Lower lobe of right lung (tissue), 2 donors: ENCODE data around the gene AJM1. TPM values are rescaled to one million over a fixed set of nuclear protein-coding genes. Genes with fewer than 3 reads are reported as not detected.
A peak's percentile ranks its signal among the peaks of the same experiment; 100 is the strongest.

ENCODE experiments used
- ATAC-seq, 2 donors: fragments of 200-7000 bp; cut with Tn5 transposase; one replicate each; pipeline ENCODE4 v1.9.1; 2020 to 2022; ENCODE audit warnings: mild to moderate bottlenecking in 2 of 2, moderate library complexity in 2 of 2
- DNase-seq: peaks from one replicate; pipeline ENCODE4 v3.0.0-alpha.2; 2020
- H3K27ac ChIP-seq: fragments of 200-600 bp; one replicate; pipeline ENCODE4 v1.8.0; 2022
- H3K27me3 ChIP-seq: fragments of 200-600 bp; one replicate; pipeline ENCODE4 v1.8.0; 2022; ENCODE audit warnings: low read depth
- H3K36me3 ChIP-seq: fragments of 200-600 bp; one replicate; pipeline ENCODE4 v1.8.0; 2022; ENCODE audit warnings: mild to moderate bottlenecking
- H3K4me1 ChIP-seq: fragments of 200-600 bp; one replicate; pipeline ENCODE4 v1.8.0; 2022
- H3K4me3 ChIP-seq: fragments of 200-600 bp; one replicate; pipeline ENCODE4 v1.8.0; 2022; ENCODE audit warnings: mild to moderate bottlenecking
- H3K9me3 ChIP-seq: fragments of 200-600 bp; one replicate; pipeline ENCODE4 v1.8.0; 2022
- CTCF ChIP-seq: fragments of 200-600 bp; IDR thresholded peaks from one replicate; pipeline ENCODE4 v1.8.0; 2022; ENCODE audit warnings: antibody characterized with exemption, mild to moderate bottlenecking
- intact Hi-C: fragments of 100-400 bp; cut with DNase I; formaldehyde crosslinking; loops from one replicate; pipeline ENCODE4 v1.11.0; 2022
- total RNA-seq: library from RNA; stranded (reverse); fragmentation: NEBNext Ultra II Directional; extraction: Animal tissue kit (Norgen Biotek cat#: 25700); gene quantifications from one replicate; pipeline ENCODE4 v1.2.1, GENCODE V29; 2021
- donor health status: DM: no; HTN: yes; CAD: no; lungs with severe emphysema.

The AJM1 gene
- total RNA-seq, 1 donor from 2014 or later = 3.5 TPM

DNA sequence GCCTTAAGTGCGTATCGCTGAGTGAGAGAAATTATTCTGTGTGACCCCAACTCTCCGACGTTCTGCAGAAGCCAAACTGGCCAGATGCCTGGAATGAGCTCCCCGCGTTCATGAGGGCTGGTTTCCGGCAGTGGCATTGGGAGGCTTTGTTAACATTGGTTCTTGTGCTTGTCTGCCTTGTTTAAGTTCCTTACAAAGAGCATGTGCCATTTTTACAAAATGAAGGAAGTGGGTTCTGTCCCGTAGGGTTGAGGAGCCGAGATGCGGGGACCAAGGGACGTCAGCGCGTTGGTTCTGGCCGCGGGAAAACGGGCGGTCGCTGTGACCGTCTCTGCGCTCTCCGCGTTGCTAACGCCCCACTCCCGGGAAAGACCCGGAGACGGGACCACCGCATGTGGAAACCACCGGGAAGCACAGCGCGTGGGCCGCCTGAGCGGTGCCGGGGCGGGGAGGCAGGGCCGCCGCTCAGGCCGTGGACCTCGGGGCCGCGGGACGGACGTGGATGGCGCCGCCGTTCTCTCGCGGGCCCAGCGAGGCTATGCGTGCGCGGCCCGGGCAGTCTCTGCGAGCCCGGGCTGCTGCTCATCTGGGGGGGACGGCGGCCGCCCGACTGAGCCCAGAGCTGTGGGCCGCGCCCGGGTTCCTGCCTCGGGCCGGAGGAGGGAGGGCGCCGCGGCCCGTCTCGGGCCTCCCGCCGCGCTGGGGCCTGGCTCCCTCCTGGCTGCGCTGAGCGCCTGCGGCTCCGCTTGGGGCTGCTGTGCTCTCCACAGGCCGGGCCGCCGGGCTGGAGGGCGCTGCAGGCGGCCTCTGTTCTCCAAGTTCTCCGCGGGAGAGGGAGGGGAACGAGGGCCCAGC is 21.1 kb upstream of the AJM1 start:
- DNase-seq (no peak), ATAC-seq (peak in 1 of 2 donors; percentile 54)
- Histone ChIP-seq H3K4me3 (peak overlapping the region; percentile 35), H3K9me3 (no peaks in the 10 kb centered on the region), H3K27me3 (no peaks in the 10 kb centered on the region), H3K27ac (no peak overlapping the region), H3K4me1 (no peaks in the 10 kb centered on the region), H3K36me3 (peaks cover 30% of the 10 kb centered on the region)
- intact Hi-C loops = no loop called here
- no peak for TF ChIP-seq CTCF

DNA sequence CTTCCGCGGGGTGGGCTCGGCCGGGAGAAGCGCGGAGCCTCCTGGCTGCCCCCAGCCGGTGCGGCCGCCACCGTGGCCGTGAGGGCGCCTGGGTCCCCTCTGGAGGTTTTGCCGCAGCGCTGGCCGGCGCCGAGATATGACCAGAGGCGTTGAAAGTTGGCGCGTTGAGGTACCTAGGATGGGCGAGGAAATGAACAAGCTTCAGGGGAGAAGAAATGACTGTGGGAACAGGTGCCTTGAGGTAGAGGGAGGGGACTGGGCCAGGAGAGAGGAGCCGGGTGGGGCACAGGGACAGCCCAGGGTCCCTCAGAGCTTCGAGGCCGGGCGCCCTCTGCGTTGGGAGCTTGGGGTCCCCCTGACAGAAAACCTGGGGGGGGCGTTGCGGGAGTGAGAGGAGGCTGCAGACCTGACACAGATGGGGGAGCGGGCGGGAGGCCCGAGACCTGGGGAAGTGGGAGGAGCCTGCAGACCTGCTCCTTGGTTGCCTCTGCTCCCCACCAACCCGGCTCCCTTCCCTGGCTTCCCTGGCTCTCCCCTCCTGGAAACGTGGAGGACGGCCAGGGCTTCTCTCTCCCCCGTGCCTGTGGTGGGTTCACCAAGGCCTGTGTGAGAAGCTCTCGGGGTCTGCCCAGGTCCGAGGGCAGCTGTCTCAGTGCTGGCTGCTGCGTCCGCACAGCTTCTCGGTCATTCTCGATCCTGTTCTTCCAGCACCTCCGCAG is 20.3 kb upstream of the AJM1 start:
- DNase-seq = no peak
- H3K4me3 ChIP-seq = peak overlapping the region; percentile 35
- H3K36me3 ChIP-seq = peaks cover 38% of the 10 kb centered on the region
- H3K27ac ChIP-seq = no peak overlapping the region
- H3K27me3 ChIP-seq = no peaks in the 10 kb centered on the region
- H3K4me1 ChIP-seq = no peaks in the 10 kb centered on the region
- ATAC-seq = no peak
- TF ChIP-seq CTCF = no peak
- intact Hi-C loops = no loop called here
- no peaks in the 10 kb centered on the region for H3K9me3 ChIP-seq

DNA sequence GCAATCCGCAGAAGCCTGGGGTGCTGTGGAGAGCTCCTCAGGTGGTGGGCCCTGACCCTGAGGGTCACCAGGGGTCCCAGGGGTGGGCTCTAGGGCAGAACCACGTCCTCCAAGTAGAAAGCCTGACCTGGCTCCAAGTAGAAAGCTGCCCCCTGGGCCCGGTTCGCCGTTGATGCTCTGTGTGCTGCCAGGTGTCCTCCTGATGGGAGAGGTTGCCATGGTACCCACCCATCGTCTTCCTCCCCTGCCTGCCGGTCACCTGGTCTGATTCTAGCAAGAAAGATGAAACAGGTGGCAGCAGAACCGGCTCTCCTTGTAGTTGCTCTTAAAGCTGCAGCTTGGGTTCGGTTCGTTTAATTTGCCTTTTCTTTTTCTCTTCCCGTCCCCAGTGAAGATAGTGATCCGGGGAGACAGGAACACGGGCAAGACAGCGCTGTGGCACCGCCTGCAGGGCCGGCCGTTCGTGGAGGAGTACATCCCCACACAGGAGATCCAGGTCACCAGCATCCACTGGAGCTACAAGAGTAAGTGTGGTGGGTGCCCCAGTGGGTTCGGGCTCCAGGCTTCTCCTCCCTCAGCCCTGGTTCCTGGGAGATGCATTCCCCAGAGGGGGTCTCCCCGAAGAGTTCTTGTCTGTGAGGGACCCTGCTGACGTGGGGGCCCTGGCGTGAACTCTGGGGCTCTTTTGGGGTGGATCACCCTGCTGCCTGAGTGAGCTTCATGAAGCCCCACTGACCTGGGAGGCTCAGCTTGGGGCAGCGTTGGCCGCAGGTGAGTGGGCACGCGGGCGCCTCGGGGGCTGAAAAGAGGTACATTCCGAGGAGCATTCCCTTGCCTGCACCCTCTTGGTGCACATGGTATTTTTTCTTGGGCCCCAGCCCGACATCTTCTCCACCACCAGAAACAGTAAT is 18.9 kb upstream of the AJM1 start:
- H3K27me3 ChIP-seq = no peaks in the 10 kb centered on the region
- DNase-seq (no peak), ATAC-seq (no peak)
- intact Hi-C loops = no loop called here
- peaks cover 50% of the 10 kb centered on the region for H3K36me3 ChIP-seq
- H3K4me3 ChIP-seq = no peak overlapping the region
- H3K9me3 ChIP-seq = no peaks in the 10 kb centered on the region
- no peak for TF ChIP-seq CTCF
- no peaks in the 10 kb centered on the region for H3K4me1 ChIP-seq
- H3K27ac ChIP-seq = no peak overlapping the region

GRCh38 chr9:136824496-136825225 is 17.6 kb upstream of the AJM1 start:
- DNase-seq = no peak
- intact Hi-C loops = no loop called here
- peaks cover 63% of the 10 kb centered on the region for H3K36me3 ChIP-seq

More at GRCh38 chr9:136824496-136825225, 17.6 kb upstream of the AJM1 start:
- Histone ChIP-seq H3K27me3 (no peaks in the 10 kb centered on the region), H3K4me3 (no peak overlapping the region), H3K9me3 (no peaks in the 10 kb centered on the region), H3K27ac (no peak overlapping the region), H3K4me1 (no peaks in the 10 kb centered on the region)
- no peak for ATAC-seq
- TF ChIP-seq CTCF = no peak
